ENCODE data around the gene BCO1.

GRCh38 chr16:81293909-81294802, 55.7 kb downstream of the BCO1 start:
- TF ChIP-seq POLR2A (IDR thresholded peaks at IDR 0.05; ENCODE audit: low read depth, low read length) (no peak), TAF1 (IDR thresholded peaks at IDR 0.05; ENCODE audit: borderline replicate concordance, low read depth, low read length) (no peak)

All from GM12892 (cell line).